ENCODE data around the gene KRTAP5-4.
"Not testable (repeated sequence)": the region's sequence is repeated elsewhere in the genome, so short reads cannot be mapped to it uniquely, and the experiment has no call there.

KRTAP5-4 gene

GRCh38 chr11:1639102-1639620 lies 17.2 kb upstream of the KRTAP5-4 start:
- in situ Hi-C loops (cut with MboI; ENCODE audit: low sequenced_read_pairs): no loop called here

- in situ Hi-C loops (cut with MboI; ENCODE audit: low sequenced_read_pairs): no loop called here
Measured at GRCh38 chr11:1638344-1638743, 16.4 kb upstream of the KRTAP5-4 start.

DNA sequence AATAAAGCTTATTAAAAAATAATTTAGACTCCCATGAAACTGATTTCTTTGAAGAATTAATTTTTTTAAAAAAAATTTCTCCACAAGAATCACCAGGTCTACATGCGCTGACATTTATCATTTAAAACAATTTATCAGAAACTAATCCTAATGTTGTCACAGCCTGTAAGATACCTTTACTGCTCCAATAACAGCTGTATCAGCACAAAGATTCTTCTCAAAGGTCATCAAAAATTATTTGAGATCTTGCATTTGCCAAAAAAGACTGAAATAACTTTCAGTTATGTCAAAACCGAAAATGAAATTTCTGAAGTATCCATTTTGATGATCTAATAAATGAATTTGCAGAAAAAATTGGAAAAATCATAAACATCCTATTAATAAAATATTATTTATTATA lies 15.7 kb upstream of the KRTAP5-4 start:
- in situ Hi-C loops (cut with MboI; ENCODE audit: low sequenced_read_pairs): no loop called here

DNA sequence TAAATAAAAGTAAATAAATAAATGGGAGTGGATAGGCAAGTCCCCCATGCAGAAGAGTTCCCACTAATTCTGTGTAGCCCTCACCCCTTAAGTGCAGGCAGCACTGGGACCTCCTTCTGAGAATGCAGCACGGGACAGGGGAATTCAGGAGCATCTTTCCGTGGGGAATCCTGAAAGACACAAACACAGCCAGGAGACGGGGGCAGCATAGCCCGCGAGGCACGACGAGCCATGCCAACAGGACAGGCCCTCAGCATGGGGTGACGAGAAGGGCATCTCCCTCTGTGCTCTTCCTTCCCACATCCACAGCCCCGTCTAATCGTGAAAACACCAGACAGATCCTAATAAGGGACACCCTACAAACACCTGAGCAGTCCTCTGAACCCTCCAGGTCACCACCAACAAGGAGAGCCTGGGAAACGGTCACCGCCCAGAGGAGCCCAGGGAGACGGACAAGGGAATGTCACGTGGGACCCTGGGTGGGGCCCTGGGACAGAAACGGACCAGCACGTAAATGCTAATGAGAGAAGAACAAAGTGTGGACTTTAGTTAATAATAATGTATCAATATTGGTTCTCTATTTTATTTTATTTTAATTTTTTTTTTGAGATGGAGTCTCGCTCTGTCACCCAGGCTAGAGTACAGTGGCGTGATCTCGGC lies 14.5 kb upstream of the KRTAP5-4 start:
- in situ Hi-C loops (cut with MboI; ENCODE audit: low sequenced_read_pairs): no loop called here

DNA sequence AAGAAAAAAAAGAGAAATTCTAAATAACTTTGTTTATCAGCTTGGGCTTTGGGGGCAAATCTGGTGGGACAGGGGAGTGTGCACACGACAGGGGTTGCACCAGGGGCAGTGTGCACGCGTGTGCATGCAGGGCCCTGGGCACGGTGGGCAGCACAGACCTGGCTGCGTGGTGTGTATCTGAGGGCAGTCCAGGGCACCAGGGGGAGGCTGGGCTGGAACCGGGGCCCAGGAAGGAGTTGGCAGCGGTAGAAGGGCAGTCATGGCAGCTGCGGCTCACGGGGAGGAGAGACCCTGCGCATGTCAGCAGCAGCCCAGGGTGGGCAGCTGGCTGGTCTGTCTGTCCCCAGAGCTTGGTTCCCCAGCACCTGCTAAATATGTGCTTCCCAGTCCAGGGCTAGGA lies 11.9 kb upstream of the KRTAP5-4 start:
- in situ Hi-C loops (cut with MboI; ENCODE audit: low sequenced_read_pairs): no loop called here

- in situ Hi-C loops (cut with MboI; ENCODE audit: low sequenced_read_pairs): no loop called here
Measured at GRCh38 chr11:1632053-1632714, 10.2 kb upstream of the KRTAP5-4 start.

GRCh38 chr11:1631066-1631568 lies 9.2 kb upstream of the KRTAP5-4 start:
- in situ Hi-C loops (cut with MboI; ENCODE audit: low sequenced_read_pairs): no loop called here

DNA sequence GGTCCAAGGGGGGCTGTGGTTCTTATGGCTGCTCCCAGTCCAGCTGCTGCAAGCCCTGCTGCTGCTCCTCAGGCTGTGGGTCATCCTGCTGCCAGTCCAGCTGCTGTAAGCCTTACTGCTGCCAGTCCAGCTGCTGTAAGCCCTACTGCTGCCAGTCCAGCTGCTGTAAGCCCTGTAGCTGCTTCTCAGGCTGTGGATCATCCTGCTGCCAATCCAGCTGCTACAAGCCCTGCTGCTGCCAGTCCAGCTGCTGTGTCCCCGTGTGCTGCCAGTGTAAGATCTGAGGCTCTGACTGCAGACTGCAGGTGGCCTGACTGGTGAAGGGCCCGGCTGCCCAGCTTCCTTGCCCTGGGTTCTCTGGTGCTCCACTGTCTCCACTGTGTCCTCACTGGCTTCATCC lies 8.3 kb upstream of the KRTAP5-4 start:
- in situ Hi-C loops (cut with MboI; ENCODE audit: low sequenced_read_pairs): no loop called here

GRCh38 chr11:1629326-1630185 lies 7.6 kb upstream of the KRTAP5-4 start, which contains the start of gene KRTAP5-5:
TSS of gene KRTAP5-5 (plus strand) at chr11:1629775. CDS start at chr11:1629841, 66 bp downstream.
- in situ Hi-C loops (cut with MboI; ENCODE audit: low sequenced_read_pairs): no loop called here

- in situ Hi-C loops (cut with MboI; ENCODE audit: low sequenced_read_pairs): no loop called here
Measured at GRCh38 chr11:1628506-1629325, 6.8 kb upstream of the KRTAP5-4 start.

DNA sequence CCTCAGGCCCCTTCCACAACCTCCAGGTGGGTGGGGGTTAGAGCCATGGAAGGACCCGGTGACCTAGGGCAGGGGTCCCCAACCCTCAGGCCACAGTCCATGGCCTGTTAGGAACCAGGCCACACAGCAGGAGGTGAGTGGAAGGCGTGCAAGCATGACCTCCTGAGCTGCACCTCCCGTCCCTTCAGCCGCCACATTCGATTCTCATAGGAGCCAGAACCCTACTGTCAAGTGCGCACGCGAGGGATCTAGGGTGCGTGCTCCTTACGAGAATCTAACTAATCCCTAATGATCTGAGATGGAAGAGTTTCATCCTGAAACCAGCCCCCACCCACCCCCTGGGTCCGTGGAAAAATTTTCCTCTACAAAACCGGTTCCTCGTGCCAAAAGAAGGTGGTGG lies 3.6 kb upstream of the KRTAP5-4 start:
- in situ Hi-C loops (cut with MboI; ENCODE audit: low sequenced_read_pairs): no loop called here

DNA sequence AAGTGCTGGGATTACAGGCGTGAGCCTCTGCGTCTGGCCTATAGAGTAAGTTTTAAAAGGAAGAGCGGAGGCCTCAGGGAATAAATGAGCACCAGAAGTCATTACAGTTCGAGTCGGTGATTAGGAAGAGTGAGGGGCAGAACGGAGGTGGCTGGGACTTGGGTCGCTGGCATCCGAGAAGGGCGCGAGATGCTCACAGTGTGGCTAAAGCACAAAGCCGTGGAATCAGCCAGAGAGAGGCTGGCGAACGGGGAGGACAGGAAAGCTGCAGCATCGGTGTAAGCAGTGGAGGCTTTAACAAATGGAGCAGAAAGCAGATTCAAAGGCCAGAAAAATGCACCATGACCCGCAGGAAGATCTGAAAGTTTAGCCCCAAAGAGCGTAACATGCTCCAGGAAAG lies 2.7 kb upstream of the KRTAP5-4 start:
- in situ Hi-C loops (cut with MboI; ENCODE audit: low sequenced_read_pairs): no loop called here

GRCh38 chr11:1623716-1624115 lies 1.8 kb upstream of the KRTAP5-4 start:
- in situ Hi-C loops (cut with MboI; ENCODE audit: low sequenced_read_pairs): no loop called here

DNA sequence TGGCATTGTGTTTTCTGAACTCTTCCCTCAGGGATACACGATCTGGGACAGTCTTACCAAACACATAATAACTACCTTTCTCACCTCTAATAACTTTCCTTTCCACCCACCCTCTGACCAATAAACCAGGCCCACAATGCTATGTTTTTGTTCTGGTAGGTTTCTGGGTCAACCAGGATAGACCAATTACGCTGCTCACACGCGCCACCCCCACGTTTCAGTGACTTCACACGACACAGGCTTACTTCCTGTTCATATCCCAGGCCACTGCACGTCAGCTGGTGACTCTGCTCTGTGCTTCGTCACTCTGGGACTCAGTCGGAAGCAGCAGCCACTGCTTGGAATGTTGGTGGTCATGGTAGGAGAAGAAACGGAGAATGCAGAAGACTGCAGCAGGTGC lies 2.5 kb downstream of the KRTAP5-4 start:
- in situ Hi-C loops (cut with MboI; ENCODE audit: low sequenced_read_pairs): no loop called here

GRCh38 chr11:1618231-1618630 lies 3.7 kb downstream of the KRTAP5-4 start:
- in situ Hi-C loops (cut with MboI; ENCODE audit: low sequenced_read_pairs): no loop called here

DNA sequence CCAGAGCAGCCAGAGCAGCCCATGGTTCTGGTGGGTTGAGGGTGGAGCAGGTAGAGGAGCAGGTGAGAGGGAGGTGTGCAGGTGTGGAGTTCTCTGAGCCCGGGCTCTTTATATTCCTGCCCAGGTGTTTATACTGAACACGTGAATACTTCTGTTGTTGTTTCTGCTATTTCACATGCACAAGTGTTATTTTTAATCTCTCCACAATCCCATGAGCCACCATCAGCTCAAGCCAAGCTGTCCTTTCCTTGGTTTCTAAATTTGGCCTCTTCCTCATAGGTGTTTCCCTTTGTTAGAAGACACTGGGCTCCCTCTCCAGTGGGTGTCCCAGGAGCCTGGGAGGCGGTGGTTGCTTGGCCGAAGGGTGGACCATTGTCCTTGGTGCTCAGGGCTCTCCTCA lies 13.6 kb downstream of the KRTAP5-4 start, which contains the start of gene KRTAP5-3:
KRTAP5-3 (minus strand) TSS at position 101 of the 400 bp plus-strand sequence; CDS start at position 23, 78 bp downstream.
- in situ Hi-C loops (cut with MboI; ENCODE audit: low sequenced_read_pairs): no loop called here

GRCh38 chr11:1607901-1608300 lies 14.0 kb downstream of the KRTAP5-4 start:
- in situ Hi-C loops (cut with MboI; ENCODE audit: low sequenced_read_pairs): not testable (repeated sequence)

DNA sequence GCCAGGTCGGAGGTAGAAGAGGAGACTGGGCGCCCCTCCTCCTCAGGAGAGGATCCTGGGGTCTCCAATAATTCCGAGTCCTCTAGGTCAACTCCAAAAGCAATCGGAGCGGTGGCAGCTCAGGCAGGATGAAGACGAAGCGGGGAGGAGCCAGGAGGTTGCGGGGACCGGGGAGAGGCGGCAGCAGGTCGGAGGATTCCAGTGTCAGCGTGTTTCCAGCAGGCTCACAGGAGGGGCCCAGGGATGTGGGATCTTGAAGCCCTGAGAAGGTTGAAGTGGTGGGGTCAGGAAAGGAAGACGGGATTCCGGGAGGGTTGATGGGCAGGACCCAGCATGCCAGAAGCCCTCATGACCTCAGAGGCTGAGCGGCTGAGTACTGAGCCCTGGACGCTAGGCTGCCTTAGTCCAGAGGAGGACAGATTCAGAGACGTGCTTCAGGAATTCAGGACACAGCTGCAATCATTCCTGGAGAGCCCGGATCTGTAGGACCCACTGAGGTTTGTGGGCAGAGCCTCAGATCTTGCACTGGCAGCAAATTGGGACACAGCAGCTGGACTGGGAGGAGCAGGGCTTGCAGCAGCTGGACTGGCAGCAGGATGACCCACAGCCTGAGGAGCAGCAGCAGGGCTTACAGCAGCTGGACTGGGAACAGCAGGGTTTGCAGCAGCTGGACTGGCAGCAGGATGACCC lies 14.6 kb downstream of the KRTAP5-4 start:
- in situ Hi-C loops (cut with MboI; ENCODE audit: low sequenced_read_pairs): not testable (repeated sequence)

- in situ Hi-C loops (cut with MboI; ENCODE audit: low sequenced_read_pairs): not testable (repeated sequence)
Measured at GRCh38 chr11:1605923-1606322, 16.0 kb downstream of the KRTAP5-4 start.

GRCh38 chr11:1604711-1605110 lies 17.2 kb downstream of the KRTAP5-4 start:
- in situ Hi-C loops (cut with MboI; ENCODE audit: low sequenced_read_pairs): no loop called here

Measured in HL-60/S4 treated with phorbol 12-myristate 13-acetate at 8.2 ng/mL for 4 days and 3 days (cell line).